Left ventricle myocardium inferior (tissue), 1 donor: ENCODE results near the gene IL25. TPM values are rescaled to one million over a fixed set of nuclear protein-coding genes. Genes with fewer than 3 reads are reported as not detected.
A peak's percentile ranks its signal among the peaks of the same experiment; 100 is the strongest.
"Not testable (repeated sequence)": the region's sequence is repeated elsewhere in the genome, so short reads cannot be mapped to it uniquely, and the experiment has no call there.

Experiments
- DNase-seq: peaks from one replicate; pipeline ENCODE4 v3.0.0-alpha.2; 2020
- H3K27ac ChIP-seq: fragments of 200-600 bp; replicated peaks from 2 replicates; pipeline ENCODE4 v1.8.0; 2021
- H3K27me3 ChIP-seq: fragments of 200-600 bp; 2 replicates; pipeline ENCODE4 v1.8.0; 2021; ENCODE audit warnings: low read depth
- H3K36me3 ChIP-seq: fragments of 200-600 bp; 2 replicates; pipeline ENCODE4 v1.8.0; 2021
- H3K4me1 ChIP-seq: fragments of 200-600 bp; 2 replicates; pipeline ENCODE4 v1.8.0; 2021
- H3K4me3 ChIP-seq: fragments of 200-600 bp; 2 replicates; pipeline ENCODE4 v1.8.0; 2021; ENCODE audit warnings: mild to moderate bottlenecking, moderate library complexity
- H3K9me3 ChIP-seq: fragments of 200-600 bp; replicated peaks from 2 replicates; pipeline ENCODE4 v1.8.0; 2021
- CTCF ChIP-seq: fragments of 200-600 bp; IDR thresholded peaks from 2 replicates; pipeline ENCODE4 v1.8.0; 2021; ENCODE audit warnings: antibody characterized with exemption, mild to moderate bottlenecking, borderline replicate concordance
- intact Hi-C: fragments of 100-400 bp; cut with micrococcal nuclease; formaldehyde crosslinking; loops from one replicate; pipeline ENCODE4 v1.11.0; 2022
- total RNA-seq: library from RNA; stranded (reverse); fragmentation: NEBNext Ultra II Directional; extraction: Animal tissue kit (Norgen Biotek cat#: 25700); gene quantifications from one replicate; pipeline ENCODE4 v1.2.1, GENCODE V29; 2021
- donor health status: DM: no; HTN: yes; CAD: no; lungs with severe emphysema.

IL25 gene
- total RNA-seq, 1 donor from 2014 or later = not detected

- Histone ChIP-seq H3K4me1 (peaks cover 8% of the 10 kb centered on the region), H3K36me3 (peaks cover 75% of the 10 kb centered on the region), H3K9me3 (no peaks in the 10 kb centered on the region), H3K4me3 (no peak overlapping the region), H3K27me3 (peaks cover 21% of the 10 kb centered on the region), H3K27ac (no peak overlapping the region)
- DNase-seq = no peak
- no peak for TF ChIP-seq CTCF
- intact Hi-C loops = no loop called here
Measured at GRCh38 chr14:23385244-23385641, 12.6 kb downstream of the IL25 start.

GRCh38 chr14:23385642-23386265 lies 13.1 kb downstream of the IL25 start:
- peaks cover 18% of the 10 kb centered on the region for H3K27me3 ChIP-seq
- TF ChIP-seq CTCF = no peak
- H3K4me3 ChIP-seq = no peak overlapping the region
- DNase-seq = no peak
- H3K36me3 ChIP-seq = peaks cover 79% of the 10 kb centered on the region
- no peaks in the 10 kb centered on the region for H3K9me3 ChIP-seq
- H3K4me1 ChIP-seq = peaks cover 8% of the 10 kb centered on the region
- intact Hi-C loops = no loop called here
- no peak overlapping the region for H3K27ac ChIP-seq

DNA sequence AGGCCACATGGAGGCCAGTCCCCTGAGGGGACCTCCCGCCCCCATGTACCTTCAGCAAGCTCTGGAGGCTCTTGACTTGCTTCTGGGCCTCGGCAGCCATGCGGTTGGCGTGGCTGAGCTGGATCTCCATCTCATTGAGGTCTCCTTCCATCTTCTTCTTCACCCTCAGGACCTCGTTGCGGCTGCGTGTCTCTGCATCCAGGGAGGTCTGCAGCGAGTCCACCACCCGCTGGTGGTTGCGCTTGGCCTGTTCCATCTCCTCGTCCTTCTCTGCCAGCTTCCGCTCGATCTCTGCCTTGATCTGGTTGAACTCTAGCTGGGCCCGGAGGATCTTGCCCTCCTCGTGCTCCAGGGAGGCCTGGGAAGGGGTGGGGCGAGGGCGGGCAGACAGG lies 13.7 kb downstream of the IL25 start:
- H3K27me3 ChIP-seq = peaks cover 13% of the 10 kb centered on the region
- H3K9me3 ChIP-seq, H3K27ac ChIP-seq, DNase-seq, H3K4me3 ChIP-seq, H3K4me1 ChIP-seq, intact Hi-C loops: not testable (repeated sequence)
- H3K36me3 ChIP-seq = peaks cover 84% of the 10 kb centered on the region

DNA sequence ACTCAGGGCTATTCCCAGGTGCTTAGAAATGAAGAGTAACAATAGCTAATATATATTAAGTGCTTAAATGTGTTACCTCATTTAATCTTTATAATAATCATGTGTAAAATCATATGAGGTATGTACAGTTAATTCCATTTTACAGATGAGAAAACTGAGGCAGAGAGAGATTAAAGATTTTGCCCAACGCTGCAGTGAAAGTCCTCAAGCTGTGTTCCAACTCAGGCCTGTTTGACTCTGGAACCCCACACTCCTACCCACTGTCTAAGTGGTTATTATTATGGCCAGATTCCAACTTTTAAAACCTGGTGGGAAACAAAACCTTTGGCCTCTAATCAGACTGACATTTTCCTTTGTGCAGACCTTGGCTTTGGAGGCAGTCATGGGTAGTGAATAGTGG lies 14.4 kb downstream of the IL25 start:
- H3K27me3 ChIP-seq = peaks cover 13% of the 10 kb centered on the region
- no peak for TF ChIP-seq CTCF
- intact Hi-C loops = no loop called here
- peaks cover 83% of the 10 kb centered on the region for H3K36me3 ChIP-seq
- H3K4me3 ChIP-seq = no peak overlapping the region
- H3K4me1 ChIP-seq = peaks cover 8% of the 10 kb centered on the region
- no peaks in the 10 kb centered on the region for H3K9me3 ChIP-seq
- peak overlapping the region; percentile 11 for H3K27ac ChIP-seq
- DNase-seq = no peak

- TF ChIP-seq CTCF = no peak
- Histone ChIP-seq H3K4me1 (peaks cover 11% of the 10 kb centered on the region), H3K4me3 (no peak overlapping the region), H3K27ac (peak overlapping the region; percentile 40), H3K27me3 (peaks cover 13% of the 10 kb centered on the region), H3K9me3 (no peaks in the 10 kb centered on the region), H3K36me3 (peaks cover 86% of the 10 kb centered on the region)
- no peak for DNase-seq
- intact Hi-C loops = no loop called here
Measured at GRCh38 chr14:23387916-23388882, 15.6 kb downstream of the IL25 start.

- Histone ChIP-seq H3K27ac (peak overlapping the region; percentile 40), H3K9me3 (no peaks in the 10 kb centered on the region), H3K4me1 (peaks cover 17% of the 10 kb centered on the region), H3K27me3 (peaks cover 13% of the 10 kb centered on the region), H3K4me3 (no peak overlapping the region), H3K36me3 (peaks cover 89% of the 10 kb centered on the region)
- intact Hi-C loops = no loop called here
- DNase-seq = no peak
- no peak for TF ChIP-seq CTCF
Measured at GRCh38 chr14:23388996-23389395, 16.4 kb downstream of the IL25 start.
